ENCODE data around the gene KIAA0319L. TPM values are rescaled to one million over a fixed set of nuclear protein-coding genes. Genes with fewer than 3 reads are reported as not detected.

The KIAA0319L gene
- total and polyA plus RNA-seq, 2 experiments from 2014 or later, result 27.2 to 75.1 TPM

GRCh38 chr1:35535243-35535642, 22.0 kb downstream of the KIAA0319L start (continued):
- TF ChIP-seq, protein P1, sequence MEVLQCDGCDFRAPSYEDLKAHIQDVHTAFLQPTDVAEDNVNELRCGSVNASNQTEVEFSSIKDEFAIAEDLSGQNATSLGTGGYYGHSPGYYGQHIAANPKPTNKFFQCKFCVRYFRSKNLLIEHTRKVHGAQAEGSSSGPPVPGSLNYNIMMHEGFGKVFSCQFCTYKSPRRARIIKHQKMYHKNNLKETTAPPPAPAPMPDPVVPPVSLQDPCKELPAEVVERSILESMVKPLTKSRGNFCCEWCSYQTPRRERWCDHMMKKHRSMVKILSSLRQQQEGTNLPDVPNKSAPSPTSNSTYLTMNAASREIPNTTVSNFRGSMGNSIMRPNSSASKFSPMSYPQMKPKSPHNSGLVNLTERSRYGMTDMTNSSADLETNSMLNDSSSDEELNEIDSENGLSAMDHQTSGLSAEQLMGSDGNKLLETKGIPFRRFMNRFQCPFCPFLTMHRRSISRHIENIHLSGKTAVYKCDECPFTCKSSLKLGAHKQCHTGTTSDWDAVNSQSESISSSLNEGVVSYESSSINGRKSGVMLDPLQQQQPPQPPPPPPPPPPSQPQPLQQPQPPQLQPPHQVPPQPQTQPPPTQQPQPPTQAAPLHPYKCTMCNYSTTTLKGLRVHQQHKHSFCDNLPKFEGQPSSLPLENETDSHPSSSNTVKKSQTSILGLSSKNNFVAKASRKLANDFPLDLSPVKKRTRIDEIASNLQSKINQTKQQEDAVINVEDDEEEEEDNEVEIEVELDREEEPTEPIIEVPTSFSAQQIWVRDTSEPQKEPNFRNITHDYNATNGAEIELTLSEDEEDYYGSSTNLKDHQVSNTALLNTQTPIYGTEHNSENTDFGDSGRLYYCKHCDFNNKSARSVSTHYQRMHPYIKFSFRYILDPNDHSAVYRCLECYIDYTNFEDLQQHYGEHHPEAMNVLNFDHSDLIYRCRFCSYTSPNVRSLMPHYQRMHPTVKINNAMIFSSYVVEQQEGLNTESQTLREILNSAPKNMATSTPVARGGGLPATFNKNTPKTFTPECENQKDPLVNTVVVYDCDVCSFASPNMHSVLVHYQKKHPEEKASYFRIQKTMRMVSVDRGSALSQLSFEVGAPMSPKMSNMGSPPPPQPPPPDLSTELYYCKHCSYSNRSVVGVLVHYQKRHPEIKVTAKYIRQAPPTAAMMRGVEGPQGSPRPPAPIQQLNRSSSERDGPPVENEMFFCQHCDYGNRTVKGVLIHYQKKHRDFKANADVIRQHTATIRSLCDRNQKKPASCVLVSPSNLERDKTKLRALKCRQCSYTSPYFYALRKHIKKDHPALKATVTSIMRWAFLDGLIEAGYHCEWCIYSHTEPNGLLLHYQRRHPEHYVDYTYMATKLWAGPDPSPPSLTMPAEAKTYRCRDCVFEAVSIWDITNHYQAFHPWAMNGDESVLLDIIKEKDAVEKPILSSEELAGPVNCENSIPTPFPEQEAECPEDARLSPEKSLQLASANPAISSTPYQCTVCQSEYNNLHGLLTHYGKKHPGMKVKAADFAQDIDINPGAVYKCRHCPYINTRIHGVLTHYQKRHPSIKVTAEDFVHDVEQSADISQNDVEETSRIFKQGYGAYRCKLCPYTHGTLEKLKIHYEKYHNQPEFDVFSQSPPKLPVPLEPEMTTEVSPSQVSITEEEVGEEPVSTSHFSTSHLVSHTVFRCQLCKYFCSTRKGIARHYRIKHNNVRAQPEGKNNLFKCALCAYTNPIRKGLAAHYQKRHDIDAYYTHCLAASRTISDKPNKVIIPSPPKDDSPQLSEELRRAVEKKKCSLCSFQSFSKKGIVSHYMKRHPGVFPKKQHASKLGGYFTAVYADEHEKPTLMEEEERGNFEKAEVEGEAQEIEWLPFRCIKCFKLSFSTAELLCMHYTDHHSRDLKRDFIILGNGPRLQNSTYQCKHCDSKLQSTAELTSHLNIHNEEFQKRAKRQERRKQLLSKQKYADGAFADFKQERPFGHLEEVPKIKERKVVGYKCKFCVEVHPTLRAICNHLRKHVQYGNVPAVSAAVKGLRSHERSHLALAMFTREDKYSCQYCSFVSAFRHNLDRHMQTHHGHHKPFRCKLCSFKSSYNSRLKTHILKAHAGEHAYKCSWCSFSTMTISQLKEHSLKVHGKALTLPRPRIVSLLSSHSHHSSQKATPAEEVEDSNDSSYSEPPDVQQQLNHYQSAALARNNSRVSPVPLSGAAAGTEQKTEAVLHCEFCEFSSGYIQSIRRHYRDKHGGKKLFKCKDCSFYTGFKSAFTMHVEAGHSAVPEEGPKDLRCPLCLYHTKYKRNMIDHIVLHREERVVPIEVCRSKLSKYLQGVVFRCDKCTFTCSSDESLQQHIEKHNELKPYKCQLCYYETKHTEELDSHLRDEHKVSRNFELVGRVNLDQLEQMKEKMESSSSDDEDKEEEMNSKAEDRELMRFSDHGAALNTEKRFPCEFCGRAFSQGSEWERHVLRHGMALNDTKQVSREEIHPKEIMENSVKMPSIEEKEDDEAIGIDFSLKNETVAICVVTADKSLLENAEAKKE (CRISPR knock-in tag; IDR thresholded peaks at IDR 0.05), result no peak
- TF ChIP-seq, protein P2, sequence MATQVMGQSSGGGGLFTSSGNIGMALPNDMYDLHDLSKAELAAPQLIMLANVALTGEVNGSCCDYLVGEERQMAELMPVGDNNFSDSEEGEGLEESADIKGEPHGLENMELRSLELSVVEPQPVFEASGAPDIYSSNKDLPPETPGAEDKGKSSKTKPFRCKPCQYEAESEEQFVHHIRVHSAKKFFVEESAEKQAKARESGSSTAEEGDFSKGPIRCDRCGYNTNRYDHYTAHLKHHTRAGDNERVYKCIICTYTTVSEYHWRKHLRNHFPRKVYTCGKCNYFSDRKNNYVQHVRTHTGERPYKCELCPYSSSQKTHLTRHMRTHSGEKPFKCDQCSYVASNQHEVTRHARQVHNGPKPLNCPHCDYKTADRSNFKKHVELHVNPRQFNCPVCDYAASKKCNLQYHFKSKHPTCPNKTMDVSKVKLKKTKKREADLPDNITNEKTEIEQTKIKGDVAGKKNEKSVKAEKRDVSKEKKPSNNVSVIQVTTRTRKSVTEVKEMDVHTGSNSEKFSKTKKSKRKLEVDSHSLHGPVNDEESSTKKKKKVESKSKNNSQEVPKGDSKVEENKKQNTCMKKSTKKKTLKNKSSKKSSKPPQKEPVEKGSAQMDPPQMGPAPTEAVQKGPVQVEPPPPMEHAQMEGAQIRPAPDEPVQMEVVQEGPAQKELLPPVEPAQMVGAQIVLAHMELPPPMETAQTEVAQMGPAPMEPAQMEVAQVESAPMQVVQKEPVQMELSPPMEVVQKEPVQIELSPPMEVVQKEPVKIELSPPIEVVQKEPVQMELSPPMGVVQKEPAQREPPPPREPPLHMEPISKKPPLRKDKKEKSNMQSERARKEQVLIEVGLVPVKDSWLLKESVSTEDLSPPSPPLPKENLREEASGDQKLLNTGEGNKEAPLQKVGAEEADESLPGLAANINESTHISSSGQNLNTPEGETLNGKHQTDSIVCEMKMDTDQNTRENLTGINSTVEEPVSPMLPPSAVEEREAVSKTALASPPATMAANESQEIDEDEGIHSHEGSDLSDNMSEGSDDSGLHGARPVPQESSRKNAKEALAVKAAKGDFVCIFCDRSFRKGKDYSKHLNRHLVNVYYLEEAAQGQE (IDR thresholded peaks at IDR 0.05; ENCODE audit: unreplicated experiment), result no peak
- TF ChIP-seq NANOG (IDR thresholded peaks at IDR 0.05; ENCODE audit: borderline replicate concordance), result no peak
- TF ChIP-seq, protein P3, sequence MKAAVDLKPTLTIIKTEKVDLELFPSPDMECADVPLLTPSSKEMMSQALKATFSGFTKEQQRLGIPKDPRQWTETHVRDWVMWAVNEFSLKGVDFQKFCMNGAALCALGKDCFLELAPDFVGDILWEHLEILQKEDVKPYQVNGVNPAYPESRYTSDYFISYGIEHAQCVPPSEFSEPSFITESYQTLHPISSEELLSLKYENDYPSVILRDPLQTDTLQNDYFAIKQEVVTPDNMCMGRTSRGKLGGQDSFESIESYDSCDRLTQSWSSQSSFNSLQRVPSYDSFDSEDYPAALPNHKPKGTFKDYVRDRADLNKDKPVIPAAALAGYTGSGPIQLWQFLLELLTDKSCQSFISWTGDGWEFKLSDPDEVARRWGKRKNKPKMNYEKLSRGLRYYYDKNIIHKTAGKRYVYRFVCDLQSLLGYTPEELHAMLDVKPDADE (IDR thresholded peaks at IDR 0.05), result no peak
- TF ChIP-seq EZH2 (IDR thresholded peaks at IDR 0.05; ENCODE audit: low read depth, unreplicated experiment), result no peak
- no peak for TF ChIP-seq CREB1 (CRISPR knock-in tag; IDR thresholded peaks at IDR 0.05; ENCODE audit: low read depth)
- no peak for TF ChIP-seq ZNF114 (CRISPR knock-in tag; IDR thresholded peaks at IDR 0.05)

Data from GM23338 (cell line).